Osteoblast (primary cell): Measurements from ENCODE around the gene MAGEF1. TPM values are rescaled to one million over a fixed set of nuclear protein-coding genes. Genes with fewer than 3 reads are reported as not detected.

Experiments
- DNase-seq: peaks from one replicate; pipeline ENCODE4 v3.0.0; 2011; ENCODE audit warnings: low spot score, mixed read lengths; ENCODE audit not compliant: insufficient read length; ENCODE audit errors: missing footprints
- H2AFZ ChIP-seq: 2 replicates; pipeline ENCODE4 v1.6.0; 2011; ENCODE audit warnings: mild to moderate bottlenecking, low read length
- H3K27ac ChIP-seq: 2 replicates; pipeline ENCODE4 v1.5.1; 2011; ENCODE audit warnings: mild to moderate bottlenecking, low read depth, low read length, moderate library complexity
- H3K27me3 ChIP-seq: 2 replicates; pipeline ENCODE4 v1.6.0; 2012; ENCODE audit warnings: mild to moderate bottlenecking, control low read depth, inconsistent platforms, low read length, moderate library complexity; ENCODE audit not compliant: insufficient read depth
- H3K36me3 ChIP-seq: 2 replicates; pipeline ENCODE4 v1.5.1; 2011; ENCODE audit warnings: mild to moderate bottlenecking, low read length, control low read depth, moderate library complexity; ENCODE audit not compliant: insufficient read depth
- H3K4me1 ChIP-seq: 2 replicates; pipeline ENCODE4 v1.5.1; 2011; ENCODE audit warnings: mild to moderate bottlenecking, low read length, control low read depth, moderate library complexity; ENCODE audit not compliant: insufficient read depth
- H3K4me2 ChIP-seq: 2 replicates; pipeline ENCODE4 v1.6.0; 2011; ENCODE audit warnings: mild to moderate bottlenecking, low read length; ENCODE audit not compliant: insufficient read depth
- H3K4me3 ChIP-seq: fragments of 200-600 bp; sonication (generic); 3 replicates; pipeline ENCODE4 v1.5.1; 2012; ENCODE audit warnings: mild to moderate bottlenecking, low read length, inconsistent platforms; ENCODE audit not compliant: insufficient read depth
- H3K79me2 ChIP-seq: 2 replicates; pipeline ENCODE4 v1.6.0; 2012; ENCODE audit warnings: mild to moderate bottlenecking, low read length, control low read depth, inconsistent platforms; ENCODE audit not compliant: insufficient read depth
- H3K9me3 ChIP-seq: 2 replicates; pipeline ENCODE4 v1.5.1; 2011; ENCODE audit warnings: low read depth, low read length, control low read depth
- H4K20me1 ChIP-seq: 2 replicates; pipeline ENCODE4 v1.6.0; 2012; ENCODE audit warnings: mild to moderate bottlenecking, low read length, control low read depth; ENCODE audit not compliant: insufficient read depth
- total RNA-seq: library from RNA; depleted of rRNA; stranded (reverse); fragments of >200 nt; gene quantifications from 2 replicates; pipeline ENCODE4 v1.2.3, GENCODE V29; 2012
- TF ChIP-seq, protein P1 (sequence below): IDR thresholded peaks from 2 replicates; pipeline ENCODE4 v1.5.1; 2011; ENCODE audit warnings: mild to moderate bottlenecking, low read depth, low read length, moderate library complexity; ENCODE audit errors: extremely low read depth

The MAGEF1 gene
- total RNA-seq, 1 donor, result 18.8 TPM

DNA sequence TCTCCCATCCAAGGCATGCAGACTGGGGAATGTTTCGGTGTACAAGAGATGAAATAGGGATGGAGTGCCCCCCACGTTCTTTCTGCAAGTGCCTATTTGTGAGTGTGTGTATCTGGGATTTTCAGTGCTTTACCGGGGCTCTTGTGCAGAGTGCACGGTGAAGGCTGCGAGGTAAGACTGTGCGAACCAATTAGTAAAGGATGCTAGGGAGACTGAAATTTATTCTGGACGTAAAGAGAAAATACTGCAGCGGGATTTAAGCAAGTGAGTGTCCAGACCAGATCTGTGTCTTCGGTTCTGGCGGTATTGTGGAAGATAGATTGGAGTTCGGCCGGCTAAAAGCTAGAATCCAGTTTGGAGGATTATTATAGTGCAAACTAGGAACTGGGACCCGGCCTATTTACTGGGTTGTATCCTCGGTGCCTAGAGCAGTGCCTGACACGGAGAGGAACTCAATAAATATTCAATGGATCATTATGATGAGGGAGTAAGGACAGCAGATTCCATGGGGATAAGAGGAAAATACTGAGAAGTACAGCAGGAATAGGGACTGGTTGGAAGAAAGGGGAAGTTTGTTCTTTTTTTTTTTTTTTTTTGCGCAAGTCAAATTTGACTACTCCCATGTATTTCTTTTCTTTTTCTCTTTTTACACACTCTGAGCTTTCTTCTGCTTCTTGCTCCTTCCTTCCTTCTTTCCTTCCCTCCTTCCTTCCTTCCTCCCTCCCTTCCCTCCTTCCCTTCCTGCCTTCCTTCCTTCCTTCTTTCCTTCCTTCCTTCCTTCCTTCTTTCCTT is 580 bp upstream of the MAGEF1 start:
- H3K9me3 ChIP-seq, result no peaks in the 10 kb centered on the region
- H3K4me1 ChIP-seq, result peaks cover 28% of the 10 kb centered on the region
- H3K36me3 ChIP-seq, result peaks cover 5% of the 10 kb centered on the region
- DNase-seq, result no peak
- H3K4me2 ChIP-seq, result peak overlapping the region; percentile 94
- TF ChIP-seq, protein P1, sequence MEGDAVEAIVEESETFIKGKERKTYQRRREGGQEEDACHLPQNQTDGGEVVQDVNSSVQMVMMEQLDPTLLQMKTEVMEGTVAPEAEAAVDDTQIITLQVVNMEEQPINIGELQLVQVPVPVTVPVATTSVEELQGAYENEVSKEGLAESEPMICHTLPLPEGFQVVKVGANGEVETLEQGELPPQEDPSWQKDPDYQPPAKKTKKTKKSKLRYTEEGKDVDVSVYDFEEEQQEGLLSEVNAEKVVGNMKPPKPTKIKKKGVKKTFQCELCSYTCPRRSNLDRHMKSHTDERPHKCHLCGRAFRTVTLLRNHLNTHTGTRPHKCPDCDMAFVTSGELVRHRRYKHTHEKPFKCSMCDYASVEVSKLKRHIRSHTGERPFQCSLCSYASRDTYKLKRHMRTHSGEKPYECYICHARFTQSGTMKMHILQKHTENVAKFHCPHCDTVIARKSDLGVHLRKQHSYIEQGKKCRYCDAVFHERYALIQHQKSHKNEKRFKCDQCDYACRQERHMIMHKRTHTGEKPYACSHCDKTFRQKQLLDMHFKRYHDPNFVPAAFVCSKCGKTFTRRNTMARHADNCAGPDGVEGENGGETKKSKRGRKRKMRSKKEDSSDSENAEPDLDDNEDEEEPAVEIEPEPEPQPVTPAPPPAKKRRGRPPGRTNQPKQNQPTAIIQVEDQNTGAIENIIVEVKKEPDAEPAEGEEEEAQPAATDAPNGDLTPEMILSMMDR, result no peak
- no peaks in the 10 kb centered on the region for H4K20me1 ChIP-seq
- peak overlapping the region; percentile 91 for H3K4me3 ChIP-seq
- H2AFZ ChIP-seq, result peak overlapping the region; percentile 87
- no peaks in the 10 kb centered on the region for H3K27me3 ChIP-seq
- peaks cover 24% of the 10 kb centered on the region for H3K79me2 ChIP-seq
- no peak overlapping the region for H3K27ac ChIP-seq

DNA sequence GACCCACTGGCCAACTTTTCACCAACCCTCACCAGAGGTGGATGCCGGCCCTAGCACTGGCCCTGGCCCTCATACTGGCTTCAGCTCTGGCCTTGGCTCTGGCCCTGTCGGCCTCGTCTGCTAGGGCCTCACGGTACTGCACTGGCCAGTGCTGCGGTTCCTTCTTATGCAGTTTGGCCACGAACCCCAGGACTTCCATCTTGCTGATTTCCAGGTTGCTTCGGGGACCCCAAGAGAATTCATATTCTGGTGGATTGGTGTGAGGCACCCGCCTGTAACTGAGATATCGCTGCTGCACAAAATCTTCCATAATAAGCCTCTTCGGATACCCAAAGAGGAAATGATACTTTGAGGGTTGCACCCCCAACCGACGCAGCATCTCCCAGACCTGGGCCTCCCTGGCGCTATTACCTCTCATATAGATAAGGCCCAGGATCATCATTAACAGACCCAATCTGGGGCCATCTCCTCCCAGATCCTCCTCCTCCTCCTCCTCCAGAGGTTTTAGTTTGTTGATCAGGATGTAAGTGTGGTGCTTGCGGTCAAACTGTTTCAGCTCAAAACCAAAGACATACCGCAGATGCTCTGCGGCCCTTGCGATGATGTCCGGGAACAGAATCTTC is 883 bp downstream of the MAGEF1 start:
- Histone ChIP-seq H4K20me1 (no peaks in the 10 kb centered on the region), H3K36me3 (peaks cover 5% of the 10 kb centered on the region), H3K27me3 (no peaks in the 10 kb centered on the region), H3K4me3 (peak overlapping the region; percentile 91), H3K4me1 (peaks cover 13% of the 10 kb centered on the region), H3K4me2 (peak overlapping the region; percentile 94), H3K9me3 (no peaks in the 10 kb centered on the region), H3K79me2 (peaks cover 24% of the 10 kb centered on the region), H2AFZ (peak overlapping the region; percentile 87), H3K27ac (peak overlapping the region; percentile 51)
- no peak for DNase-seq
- TF ChIP-seq, protein P1, result no peak

DNA sequence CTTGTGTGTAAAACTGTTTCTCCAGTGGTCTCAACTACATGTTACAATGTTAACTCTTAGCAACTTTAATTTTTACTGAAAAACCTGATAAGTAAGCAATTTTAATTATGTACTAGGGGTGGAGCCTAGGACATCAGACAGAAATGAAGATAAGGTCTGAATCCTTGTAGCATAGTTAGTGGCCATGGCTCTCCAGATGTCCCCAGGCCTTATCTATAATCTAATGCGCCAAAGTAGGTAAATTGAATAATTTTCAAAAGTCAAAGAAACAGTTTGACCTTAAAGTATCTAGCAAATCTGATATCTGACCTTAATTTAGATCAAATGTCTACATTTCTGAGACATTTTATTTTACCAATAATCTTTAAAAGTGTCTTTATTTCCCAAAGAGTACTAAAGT is 8.2 kb downstream of the MAGEF1 start:
- H3K4me1 ChIP-seq, result no peaks in the 10 kb centered on the region
- H3K27ac ChIP-seq, result no peak overlapping the region
- TF ChIP-seq, protein P1, result no peak
- DNase-seq, result no peak
- H3K79me2 ChIP-seq, result peaks cover 3% of the 10 kb centered on the region
- H3K27me3 ChIP-seq, result no peaks in the 10 kb centered on the region
- H3K9me3 ChIP-seq, result no peaks in the 10 kb centered on the region
- no peaks in the 10 kb centered on the region for H4K20me1 ChIP-seq
- H3K36me3 ChIP-seq, result no peaks in the 10 kb centered on the region
- no peak overlapping the region for H3K4me3 ChIP-seq
- H3K4me2 ChIP-seq, result no peak overlapping the region
- no peak overlapping the region for H2AFZ ChIP-seq

DNA sequence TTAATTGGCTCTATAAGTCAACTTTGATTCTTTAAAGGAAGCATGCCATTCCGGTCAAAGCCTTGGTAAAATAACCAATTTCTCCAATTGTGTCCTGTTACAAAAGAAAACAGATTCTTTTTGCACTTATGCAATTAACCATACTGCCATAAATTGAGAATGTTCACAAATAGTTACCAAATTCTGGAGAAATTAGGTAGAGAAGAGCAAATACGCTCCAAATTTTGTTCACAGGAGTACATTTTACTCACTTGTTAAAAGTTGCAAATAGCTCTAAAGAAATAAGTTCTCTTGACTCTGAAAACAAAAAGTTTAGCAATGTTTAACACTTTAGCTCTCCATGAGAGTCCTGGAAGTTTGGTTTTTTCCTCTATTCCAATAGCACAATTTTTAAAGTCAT is 11.1 kb downstream of the MAGEF1 start:
- no peak overlapping the region for H3K27ac ChIP-seq
- TF ChIP-seq, protein P1, result no peak
- H3K4me3 ChIP-seq, result no peak overlapping the region
- no peak for DNase-seq
- no peaks in the 10 kb centered on the region for H3K27me3 ChIP-seq
- H3K4me2 ChIP-seq, result no peak overlapping the region
- H3K79me2 ChIP-seq, result no peaks in the 10 kb centered on the region
- no peaks in the 10 kb centered on the region for H3K4me1 ChIP-seq
- no peaks in the 10 kb centered on the region for H3K36me3 ChIP-seq
- no peak overlapping the region for H2AFZ ChIP-seq
- no peaks in the 10 kb centered on the region for H4K20me1 ChIP-seq
- H3K9me3 ChIP-seq, result no peaks in the 10 kb centered on the region
